Activated CD8-positive, alpha-beta memory T cell treated with anti-CD3 and anti-CD28 coated beads for 48 hours (primary cell): Measurements from ENCODE around the gene LPIN1.
"Not testable (repeated sequence)": the region's sequence is repeated elsewhere in the genome, so short reads cannot be mapped to it uniquely, and the experiment has no call there.

Experiments
- DNase-seq, 3 experiments: peaks; one replicate each; pipeline ENCODE4 v3.0.0-alpha.2; 2020; ENCODE audit warnings: low read depth in 2 of 3, low spot score in 2 of 3

LPIN1 gene

GRCh38 chr2:11832531-11832930 lies 86.1 kb downstream of the LPIN1 start:
- DNase-seq, result no peak

DNA sequence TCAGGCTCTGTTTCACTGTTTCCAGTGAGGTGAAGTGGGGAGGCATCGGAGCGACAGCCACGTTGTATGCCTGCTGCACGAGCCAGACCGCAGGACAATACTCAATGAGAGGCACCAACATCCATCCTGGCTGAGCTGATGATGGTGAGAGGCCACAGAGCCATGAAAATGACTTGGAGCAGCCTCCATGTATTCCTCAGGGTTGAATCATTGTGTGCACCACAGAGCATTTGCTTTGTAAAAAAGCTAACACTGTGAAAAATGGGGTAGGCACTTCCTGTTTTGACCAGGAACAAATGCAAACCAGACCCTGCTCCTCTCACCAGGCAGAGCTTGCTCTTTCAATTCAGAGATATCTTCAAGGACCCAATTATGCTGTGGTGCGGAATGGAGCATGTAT lies 87.2 kb downstream of the LPIN1 start:
- DNase-seq, result no peak

- no peak for DNase-seq
Measured at GRCh38 chr2:11835403-11835802, 89.0 kb downstream of the LPIN1 start.

GRCh38 chr2:11836647-11837219 lies 90.3 kb downstream of the LPIN1 start:
- no peak for DNase-seq

DNA sequence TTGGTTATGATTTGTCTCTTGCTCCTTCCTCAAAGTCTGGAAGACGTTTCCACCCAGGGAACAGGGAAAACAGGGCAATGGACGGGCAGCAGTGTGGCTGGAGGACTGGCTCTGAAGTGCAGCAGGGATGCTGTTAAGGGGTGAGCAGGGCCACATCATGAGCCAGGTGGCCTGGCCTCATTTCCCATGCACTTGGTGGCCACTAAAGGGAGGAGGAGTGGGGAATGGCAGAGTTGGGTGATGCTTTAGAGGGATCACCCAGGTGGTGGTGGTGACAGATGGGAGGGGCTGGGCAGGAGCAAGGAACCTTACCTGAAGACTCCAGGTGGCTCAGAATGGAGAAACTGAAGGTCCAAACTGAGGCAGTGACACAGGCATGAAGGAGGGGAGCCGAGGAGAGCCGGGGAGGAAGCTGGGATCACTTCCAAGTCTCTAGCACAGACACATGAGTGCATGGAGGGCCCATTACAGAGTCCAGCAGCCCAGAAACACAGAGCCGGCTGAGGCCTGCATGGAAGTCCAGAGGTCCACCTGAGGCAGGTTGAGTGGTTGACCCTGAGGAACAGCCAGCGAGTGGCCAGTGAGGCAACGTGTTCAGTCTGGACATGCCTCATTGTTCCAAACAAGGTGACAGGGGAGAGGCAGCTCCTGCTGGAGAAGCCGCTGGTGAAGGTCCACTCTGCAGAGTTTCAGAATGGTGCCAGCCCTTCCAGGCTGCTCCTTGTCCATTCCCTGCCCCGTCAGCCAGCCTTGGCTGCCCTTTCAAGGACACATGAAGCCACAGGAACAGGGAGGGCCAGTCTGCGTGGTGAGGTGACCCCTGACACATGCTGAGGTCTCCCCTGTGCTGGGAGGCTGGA lies 91.7 kb downstream of the LPIN1 start:
- DNase-seq, result no peak

DNA sequence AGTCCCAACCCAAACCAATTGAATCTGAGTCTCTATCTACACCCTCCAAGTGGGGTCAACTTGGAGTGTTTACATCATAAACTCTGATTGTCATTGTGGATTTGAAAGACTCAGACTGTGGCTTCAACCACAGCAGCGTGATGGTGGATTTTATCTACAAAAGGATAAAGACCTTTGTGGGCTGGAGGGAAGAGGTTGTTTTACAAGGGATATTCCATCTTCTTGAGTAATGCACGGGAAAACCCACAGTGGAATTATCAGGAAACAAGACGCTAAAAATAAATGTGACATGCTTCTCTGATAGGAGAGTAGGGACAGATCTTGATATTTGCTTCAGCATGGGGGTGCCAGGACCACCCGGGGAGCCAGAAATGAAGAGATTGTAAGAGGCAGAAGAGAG lies 93.5 kb downstream of the LPIN1 start:
- DNase-seq, result no peak

- DNase-seq, result no peak
Measured at GRCh38 chr2:11842336-11842735, 95.9 kb downstream of the LPIN1 start.

DNA sequence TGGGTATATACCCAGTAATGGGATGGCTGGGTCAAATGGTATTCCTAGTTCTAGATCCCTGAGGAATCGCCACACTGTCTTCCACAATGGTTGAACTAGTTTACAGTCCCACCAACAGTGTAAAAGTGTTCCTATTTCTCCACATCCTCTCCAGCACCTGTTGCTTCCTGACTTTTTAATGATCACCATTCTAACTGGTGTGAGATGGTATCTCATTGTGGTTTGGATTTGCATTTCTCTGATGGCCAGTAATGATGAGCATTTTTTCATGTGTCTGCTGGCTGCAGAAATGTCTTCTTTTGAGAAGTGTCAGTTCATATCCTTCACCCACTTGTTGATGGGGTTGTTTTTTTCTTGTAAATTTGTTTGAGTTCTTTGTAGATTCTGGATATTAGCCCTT lies 98.4 kb downstream of the LPIN1 start:
- not testable (repeated sequence) for DNase-seq

- not testable (repeated sequence) for DNase-seq
Measured at GRCh38 chr2:11847935-11848334, 101.5 kb downstream of the LPIN1 start.

DNA sequence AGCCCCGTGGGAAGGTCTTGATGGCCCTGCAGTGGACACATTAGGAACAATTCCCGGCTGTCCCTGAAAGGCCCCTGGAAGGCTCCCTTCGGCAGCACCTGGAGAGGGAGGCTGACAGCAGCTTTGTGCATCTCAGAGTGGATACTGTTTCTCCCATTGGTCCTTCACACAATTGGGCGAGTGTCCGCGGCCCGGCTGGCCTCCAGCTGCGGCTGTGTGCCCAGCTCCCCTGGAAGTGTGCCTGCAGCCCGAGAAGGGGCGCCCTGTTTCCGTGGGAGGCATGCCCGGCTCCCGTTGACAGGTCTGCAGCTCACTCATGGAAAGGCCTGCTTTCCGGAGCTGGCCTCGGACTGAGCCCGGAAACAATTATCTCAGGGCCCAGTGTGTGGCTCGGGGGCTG lies 103.7 kb downstream of the LPIN1 start:
- DNase-seq, result no peak

- no peak for DNase-seq
Measured at GRCh38 chr2:11852526-11853196, 106.2 kb downstream of the LPIN1 start.

DNA sequence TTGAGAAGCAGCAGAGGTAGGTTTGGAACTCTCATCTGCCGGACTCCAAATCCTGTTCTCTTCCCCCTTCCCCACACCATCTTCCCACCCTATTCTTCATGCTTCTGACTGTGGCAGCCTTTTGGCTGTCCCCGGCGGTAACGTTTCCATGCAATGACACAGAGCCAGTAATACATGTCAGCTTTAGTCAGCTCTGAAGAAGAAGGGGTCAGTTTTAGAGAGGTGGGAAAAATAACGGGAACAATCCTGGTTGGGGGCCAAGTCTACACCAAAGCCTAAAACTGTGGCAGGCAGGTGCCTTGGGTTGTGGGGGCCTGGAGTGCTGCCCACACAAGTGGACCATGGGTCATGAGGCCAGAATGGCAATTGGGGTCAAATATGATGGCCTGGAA lies 106.8 kb downstream of the LPIN1 start:
- DNase-seq, result no peak

GRCh38 chr2:11855064-11855760 lies 108.8 kb downstream of the LPIN1 start:
- DNase-seq, result no peak

- no peak for DNase-seq
Measured at GRCh38 chr2:11856095-11856494, 109.7 kb downstream of the LPIN1 start.

DNA sequence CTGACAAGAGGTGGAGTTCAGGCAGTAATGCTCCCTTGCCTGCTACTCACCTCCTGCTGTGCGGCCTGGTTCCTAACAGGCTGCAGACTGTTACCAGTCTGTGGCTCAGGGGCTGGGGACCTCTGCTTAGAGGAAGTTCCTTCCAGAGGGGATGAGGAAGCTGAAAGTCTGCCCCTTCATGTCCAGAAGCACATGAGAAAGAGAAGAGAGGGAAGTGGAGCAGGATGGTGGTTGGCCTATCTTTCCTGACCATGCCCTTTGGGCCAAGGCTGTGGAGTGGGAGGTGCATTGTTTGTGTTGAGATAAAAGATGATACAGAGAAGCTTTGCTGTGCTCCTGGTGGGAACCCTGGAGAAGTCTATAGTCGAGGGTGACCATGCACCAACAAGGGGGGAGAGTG lies 112.5 kb downstream of the LPIN1 start:
- DNase-seq, result no peak

DNA sequence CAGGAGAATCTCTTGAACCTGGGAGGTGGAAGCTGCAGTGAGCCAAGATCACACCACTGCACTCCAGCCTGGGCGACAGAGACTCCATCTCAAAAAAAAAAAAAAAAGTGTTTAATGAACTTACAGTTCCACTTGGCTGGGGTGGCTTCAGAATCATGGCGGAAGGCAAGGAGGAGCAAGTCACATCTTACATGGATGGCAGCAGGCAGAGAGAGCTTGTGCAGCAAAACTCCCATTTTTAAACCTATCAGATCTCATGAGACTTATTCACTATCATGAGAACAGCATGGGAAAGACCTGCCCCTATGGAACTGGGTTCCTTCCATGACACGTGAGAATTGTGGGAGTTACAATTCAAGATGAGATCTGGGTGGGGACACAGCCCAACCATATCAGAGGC lies 113.5 kb downstream of the LPIN1 start:
- DNase-seq, result not testable (repeated sequence)

DNA sequence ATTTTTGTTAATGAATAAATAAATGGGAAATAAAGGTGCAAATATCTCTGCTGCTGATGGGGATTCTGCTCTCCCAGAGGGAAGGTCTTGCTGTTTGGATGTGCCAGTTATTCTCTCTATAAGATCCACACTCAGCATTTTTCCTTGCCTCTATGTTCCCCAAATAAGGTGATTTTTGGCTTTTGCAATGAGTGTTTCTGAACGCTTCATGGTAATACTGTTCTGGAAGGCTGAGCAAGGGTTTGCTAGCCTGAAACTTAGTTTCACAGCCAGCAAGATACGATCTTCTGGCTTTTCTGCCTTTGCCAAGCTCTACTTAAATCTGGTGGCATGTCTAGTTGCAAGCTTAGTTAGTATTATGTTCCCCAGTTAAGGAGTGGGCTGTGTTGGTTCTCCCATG lies 114.6 kb downstream of the LPIN1 start:
- no peak for DNase-seq

GRCh38 chr2:11862049-11862448 lies 115.6 kb downstream of the LPIN1 start:
- DNase-seq, result no peak

DNA sequence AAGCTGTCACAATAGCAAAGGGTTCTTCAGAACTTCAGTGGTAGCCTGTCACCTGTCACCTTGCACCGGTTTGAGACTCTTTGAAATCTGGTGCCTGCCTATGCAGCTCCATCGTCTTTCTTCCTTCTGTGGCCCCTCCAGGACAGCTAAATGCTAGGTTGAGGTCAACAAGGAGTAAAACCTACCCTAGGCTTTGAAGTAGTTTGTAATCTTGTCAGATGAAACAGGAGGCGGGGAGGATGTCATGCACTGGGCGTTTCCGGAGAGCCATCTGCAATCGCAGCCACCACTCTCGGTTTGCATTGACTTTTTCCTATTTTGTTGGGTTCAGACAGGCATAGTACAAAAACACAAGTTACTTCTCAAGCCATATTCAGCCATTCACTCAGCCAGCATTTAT lies 116.7 kb downstream of the LPIN1 start:
- DNase-seq, result no peak

GRCh38 chr2:11863513-11864328 lies 117.3 kb downstream of the LPIN1 start:
- DNase-seq, result peak; percentile 22 to 47 (median 36)

GRCh38 chr2:11864724-11865123 lies 118.3 kb downstream of the LPIN1 start:
- no peak for DNase-seq
